ENCODE data around the gene SPATA9. TPM values are rescaled to one million over a fixed set of nuclear protein-coding genes. Genes with fewer than 3 reads are reported as not detected.
"Not testable (repeated sequence)": the region's sequence is repeated elsewhere in the genome, so short reads cannot be mapped to it uniquely, and the experiment has no call there.

SPATA9 gene
- total and polyA plus RNA-seq, 2 donors (not counting 3 experiments of a cell fraction or from before 2014, with no cell fraction given), result 0.07 TPM; not detected in 1

GRCh38 chr5:95708876-95709275 is 26.1 kb upstream of the SPATA9 start:
- H3K79me2 ChIP-seq (ENCODE audit: control insufficient read depth, insufficient read depth, low read length), result no peaks in the 10 kb centered on the region
- H3K9me1 ChIP-seq (replicated peaks; ENCODE audit: control insufficient read depth, extremely low read depth, insufficient read depth, low read length), result no peaks in the 10 kb centered on the region
- DNase-seq (ENCODE audit: low read depth, low spot score), result no peak
- ChIA-PET POLR2A (no interaction called here), CTCF (no interaction called here)
- intact Hi-C loops (cut with micrococcal nuclease) (no loop called here), dilution Hi-C loops (cut with MboI; ENCODE audit: extremely low pct_ligation_motif_present, low sequenced_read_pairs) (no loop called here)
- no peak overlapping the region for H2AFZ ChIP-seq (ENCODE audit: low read depth, low read length)
- no peak overlapping the region for H3K4me2 ChIP-seq (ENCODE audit: insufficient read depth, low read length)
- peaks cover 15% of the 10 kb centered on the region for H3K4me1 ChIP-seq (ENCODE audit: control insufficient read depth, extremely low read depth, insufficient read depth, low read length)
- H3K36me3 ChIP-seq (ENCODE audit: control insufficient read depth in 2 of 2, extremely low read depth in 1 of 2, insufficient read depth in 2 of 2, low read length in 2 of 2), result no peaks in the 10 kb centered on the region
- no peak for FAIRE-seq
- no peak for TF ChIP-seq MYC (IDR thresholded peaks at IDR 0.05; ENCODE audit: low read depth, low read length)
- no peak for TF ChIP-seq POLR2A (IDR thresholded peaks at IDR 0.05; ENCODE audit: low read depth, low read length)
- no peak for TF ChIP-seq EZH2 (IDR thresholded peaks at IDR 0.05; ENCODE audit: borderline replicate concordance, low read depth, low read length, severe bottlenecking)
- TF ChIP-seq GATA2 (IDR thresholded peaks at IDR 0.05; ENCODE audit: insufficient read depth, insufficient read length, low read depth, low read length), result no peak
- no peak for TF ChIP-seq POLR2AphosphoS5 (IDR thresholded peaks at IDR 0.05; ENCODE audit: insufficient read depth, low read depth, low read length)
- TF ChIP-seq CTCF (IDR thresholded peaks at IDR 0.05; ENCODE audit: extremely low read depth in 1 of 2, insufficient read depth in 1 of 2, low read depth in 1 of 2, low read length in 2 of 2), result no peak
- H3K4me3 ChIP-seq (replicated peaks in 1 of 3; ENCODE audit: insufficient read depth in 1 of 3, low read depth in 1 of 3, low read length in 3 of 3), result no peak overlapping the region
- no peak overlapping the region for H3K27ac ChIP-seq (ENCODE audit: insufficient read depth, low read depth, low read length)
- no TSS peak for BruUV-seq (replicated peaks)
- no peaks in the 10 kb centered on the region for H4K20me1 ChIP-seq (replicated peaks; ENCODE audit: control insufficient read depth, extremely low read depth, insufficient read depth, low read length)
- no peaks in the 10 kb centered on the region for H3K9me3 ChIP-seq (replicated peaks; ENCODE audit: control insufficient read depth, insufficient read depth, low read length)
- H3K9ac ChIP-seq (replicated peaks; ENCODE audit: extremely low read depth, insufficient read depth, low read length), result no peak overlapping the region
- H3K27me3 ChIP-seq (ENCODE audit: control insufficient read depth in 2 of 2, insufficient read depth in 2 of 2, low read length in 2 of 2), result no peaks in the 10 kb centered on the region

- CTCF ChIA-PET, result interaction anchor here (1.3 kb wide), 1 partner anchor 9 kb away, joined by 3 read pairs; no protein-coding TSS in a partner anchor
- not testable (repeated sequence) for FAIRE-seq
Observed at GRCh38 chr5:95707534-95708188, 24.9 kb upstream of the SPATA9 start.

More at GRCh38 chr5:95707534-95708188, 24.9 kb upstream of the SPATA9 start:
- dilution Hi-C loops (cut with MboI; ENCODE audit: extremely low pct_ligation_motif_present, low sequenced_read_pairs); H2AFZ ChIP-seq (ENCODE audit: low read depth, low read length); H3K4me3 ChIP-seq (replicated peaks in 1 of 3; ENCODE audit: insufficient read depth in 1 of 3, low read depth in 1 of 3, low read length in 3 of 3); H4K20me1 ChIP-seq (replicated peaks; ENCODE audit: control insufficient read depth, extremely low read depth, insufficient read depth, low read length); H3K27me3 ChIP-seq (ENCODE audit: control insufficient read depth in 2 of 2, insufficient read depth in 2 of 2, low read length in 2 of 2); DNase-seq (ENCODE audit: low read depth, low spot score); H3K79me2 ChIP-seq (ENCODE audit: control insufficient read depth, insufficient read depth, low read length); H3K4me2 ChIP-seq (ENCODE audit: insufficient read depth, low read length); H3K27ac ChIP-seq (ENCODE audit: insufficient read depth, low read depth, low read length); BruUV-seq (replicated peaks); H3K9ac ChIP-seq (replicated peaks; ENCODE audit: extremely low read depth, insufficient read depth, low read length); POLR2A ChIA-PET; H3K36me3 ChIP-seq (ENCODE audit: control insufficient read depth in 2 of 2, extremely low read depth in 1 of 2, insufficient read depth in 2 of 2, low read length in 2 of 2); intact Hi-C loops (cut with micrococcal nuclease); H3K9me3 ChIP-seq (replicated peaks; ENCODE audit: control insufficient read depth, insufficient read depth, low read length); H3K9me1 ChIP-seq (replicated peaks; ENCODE audit: control insufficient read depth, extremely low read depth, insufficient read depth, low read length): not testable (repeated sequence)
- peaks cover 12% of the 10 kb centered on the region for H3K4me1 ChIP-seq (ENCODE audit: control insufficient read depth, extremely low read depth, insufficient read depth, low read length)
